GM20000 (cell line): ENCODE data around the gene FKBP2.

Experiments
- DNase-seq: peaks from one replicate; pipeline ENCODE4 v3.0.0; 2012; ENCODE audit warnings: low spot score
- TF ChIP-seq, protein P1 (sequence below): IDR thresholded peaks from 2 replicates; pipeline ENCODE4 v1.5.1; 2012; ENCODE audit warnings: mild to moderate bottlenecking, control low read depth; ENCODE audit errors: extremely low read depth, missing control alignments

Gene FKBP2

DNA sequence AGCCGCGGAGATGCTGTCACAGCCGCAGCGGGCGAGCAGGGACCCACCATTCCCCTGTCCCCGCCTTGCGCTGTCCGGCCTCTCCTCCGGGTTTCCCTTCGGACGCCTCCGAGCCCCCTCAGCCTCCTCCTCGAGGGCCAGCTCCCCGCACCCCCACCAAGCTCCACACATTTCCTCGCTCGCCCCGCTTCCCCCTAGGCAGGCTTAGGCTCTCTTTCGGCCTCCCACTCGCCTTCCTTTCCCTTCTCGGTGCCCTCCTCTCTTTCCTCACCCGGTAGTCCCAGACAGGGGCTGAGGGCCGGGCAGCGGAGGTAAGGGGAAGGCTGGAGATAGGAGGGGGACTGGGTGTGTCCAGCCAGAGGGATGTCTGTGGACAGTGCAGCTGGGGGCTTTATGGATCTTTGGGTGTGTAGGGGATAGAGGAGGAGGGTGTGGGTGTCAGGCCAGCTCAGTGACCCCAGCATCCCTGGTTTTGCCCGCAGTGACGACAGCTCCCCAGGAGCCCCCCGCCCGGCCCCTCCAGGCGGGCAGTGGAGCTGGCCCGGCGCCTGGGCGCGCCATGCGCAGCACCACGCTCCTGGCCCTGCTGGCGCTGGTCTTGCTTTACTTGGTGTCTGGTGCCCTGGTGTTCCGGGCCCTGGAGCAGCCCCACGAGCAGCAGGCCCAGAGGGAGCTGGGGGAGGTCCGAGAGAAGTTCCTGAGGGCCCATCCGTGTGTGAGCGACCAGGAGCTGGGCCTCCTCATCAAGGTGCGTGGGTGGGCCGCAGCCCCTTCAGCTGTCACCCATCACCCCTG is 51.8 kb downstream of the FKBP2 start:
- peak; percentile 51 for DNase-seq

More for the DNA sequence above, 51.8 kb downstream of the FKBP2 start:
- TF ChIP-seq, protein P1, sequence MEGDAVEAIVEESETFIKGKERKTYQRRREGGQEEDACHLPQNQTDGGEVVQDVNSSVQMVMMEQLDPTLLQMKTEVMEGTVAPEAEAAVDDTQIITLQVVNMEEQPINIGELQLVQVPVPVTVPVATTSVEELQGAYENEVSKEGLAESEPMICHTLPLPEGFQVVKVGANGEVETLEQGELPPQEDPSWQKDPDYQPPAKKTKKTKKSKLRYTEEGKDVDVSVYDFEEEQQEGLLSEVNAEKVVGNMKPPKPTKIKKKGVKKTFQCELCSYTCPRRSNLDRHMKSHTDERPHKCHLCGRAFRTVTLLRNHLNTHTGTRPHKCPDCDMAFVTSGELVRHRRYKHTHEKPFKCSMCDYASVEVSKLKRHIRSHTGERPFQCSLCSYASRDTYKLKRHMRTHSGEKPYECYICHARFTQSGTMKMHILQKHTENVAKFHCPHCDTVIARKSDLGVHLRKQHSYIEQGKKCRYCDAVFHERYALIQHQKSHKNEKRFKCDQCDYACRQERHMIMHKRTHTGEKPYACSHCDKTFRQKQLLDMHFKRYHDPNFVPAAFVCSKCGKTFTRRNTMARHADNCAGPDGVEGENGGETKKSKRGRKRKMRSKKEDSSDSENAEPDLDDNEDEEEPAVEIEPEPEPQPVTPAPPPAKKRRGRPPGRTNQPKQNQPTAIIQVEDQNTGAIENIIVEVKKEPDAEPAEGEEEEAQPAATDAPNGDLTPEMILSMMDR = no peak
